ENCODE results near the gene ASB3.

Gene ASB3

DNA sequence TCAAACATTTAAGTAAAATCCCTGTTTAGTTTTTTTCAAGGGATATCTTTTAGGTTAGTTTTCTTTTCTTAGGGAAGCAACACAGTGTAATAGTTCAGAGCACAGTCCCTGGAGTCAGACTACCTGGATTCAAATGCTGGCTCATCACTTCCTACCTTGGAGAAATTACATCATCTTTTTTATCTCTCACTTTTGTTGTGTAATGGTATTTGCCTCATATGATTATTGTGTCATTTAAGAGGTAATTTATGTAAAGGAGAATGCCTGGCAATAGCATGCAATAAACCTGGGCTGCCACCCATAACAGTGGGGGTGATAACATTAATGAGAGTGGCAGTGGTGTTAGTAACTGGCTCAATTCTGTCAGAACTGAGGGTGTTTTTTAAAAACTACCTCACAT, 26.4 kb upstream of the ASB3 start:
- Histone ChIP-seq H3K27me3 (replicated peaks; ENCODE audit: insufficient read depth, low read length) (no peaks in the 10 kb centered on the region), H3K4me2 (ENCODE audit: low read depth, low read length) (no peak overlapping the region), H3K4me3 (ENCODE audit: low read length) (no peak overlapping the region), H4K20me1 (ENCODE audit: insufficient read depth, low read length) (no peaks in the 10 kb centered on the region), H3K9me3 (replicated peaks; ENCODE audit: insufficient read depth, low read length) (no peaks in the 10 kb centered on the region), H3K9me2 (replicated peaks; ENCODE audit: insufficient read depth, low read length) (no peaks in the 10 kb centered on the region), H3K4me1 (ENCODE audit: low read length) (no peaks in the 10 kb centered on the region), H3K79me2 (ENCODE audit: low read length) (no peaks in the 10 kb centered on the region), H3K9ac (ENCODE audit: low read length) (no peak overlapping the region), H3K27ac (ENCODE audit: low read length) (no peak overlapping the region), H2AFZ (ENCODE audit: low read length) (no peak overlapping the region), H3K36me3 (replicated peaks; ENCODE audit: insufficient read depth, low read length) (no peaks in the 10 kb centered on the region; the same call in none of the 2 replicates), H3F3A (ENCODE audit: insufficient read depth, low read length) (no peaks in the 10 kb centered on the region)
- TF ChIP-seq EZH2phosphoT487 (IDR thresholded peaks at IDR 0.05; ENCODE audit: low read length) (no peak), EZH2 (optimal IDR thresholded peaks at IDR 0.05; ENCODE audit: low read depth, low read length) (no peak)
- TF ChIP-seq, protein P1, sequence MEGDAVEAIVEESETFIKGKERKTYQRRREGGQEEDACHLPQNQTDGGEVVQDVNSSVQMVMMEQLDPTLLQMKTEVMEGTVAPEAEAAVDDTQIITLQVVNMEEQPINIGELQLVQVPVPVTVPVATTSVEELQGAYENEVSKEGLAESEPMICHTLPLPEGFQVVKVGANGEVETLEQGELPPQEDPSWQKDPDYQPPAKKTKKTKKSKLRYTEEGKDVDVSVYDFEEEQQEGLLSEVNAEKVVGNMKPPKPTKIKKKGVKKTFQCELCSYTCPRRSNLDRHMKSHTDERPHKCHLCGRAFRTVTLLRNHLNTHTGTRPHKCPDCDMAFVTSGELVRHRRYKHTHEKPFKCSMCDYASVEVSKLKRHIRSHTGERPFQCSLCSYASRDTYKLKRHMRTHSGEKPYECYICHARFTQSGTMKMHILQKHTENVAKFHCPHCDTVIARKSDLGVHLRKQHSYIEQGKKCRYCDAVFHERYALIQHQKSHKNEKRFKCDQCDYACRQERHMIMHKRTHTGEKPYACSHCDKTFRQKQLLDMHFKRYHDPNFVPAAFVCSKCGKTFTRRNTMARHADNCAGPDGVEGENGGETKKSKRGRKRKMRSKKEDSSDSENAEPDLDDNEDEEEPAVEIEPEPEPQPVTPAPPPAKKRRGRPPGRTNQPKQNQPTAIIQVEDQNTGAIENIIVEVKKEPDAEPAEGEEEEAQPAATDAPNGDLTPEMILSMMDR (IDR thresholded peaks at IDR 0.05; ENCODE audit: low read length) = no peak
- DNase-seq = no peak

- Histone ChIP-seq H2AFZ (ENCODE audit: low read length) (no peak overlapping the region), H3K9me3 (replicated peaks; ENCODE audit: insufficient read depth, low read length) (no peaks in the 10 kb centered on the region), H3K27ac (ENCODE audit: low read length) (no peak overlapping the region), H4K20me1 (ENCODE audit: insufficient read depth, low read length) (no peaks in the 10 kb centered on the region), H3K4me2 (ENCODE audit: low read depth, low read length) (no peak overlapping the region), H3K4me3 (ENCODE audit: low read length) (no peak overlapping the region), H3K36me3 (replicated peaks; ENCODE audit: insufficient read depth, low read length) (no peaks in the 10 kb centered on the region; the same call in none of the 2 replicates), H3K27me3 (replicated peaks; ENCODE audit: insufficient read depth, low read length) (no peaks in the 10 kb centered on the region), H3F3A (ENCODE audit: insufficient read depth, low read length) (no peaks in the 10 kb centered on the region), H3K79me2 (ENCODE audit: low read length) (no peaks in the 10 kb centered on the region), H3K4me1 (ENCODE audit: low read length) (no peaks in the 10 kb centered on the region), H3K9me2 (replicated peaks; ENCODE audit: insufficient read depth, low read length) (no peaks in the 10 kb centered on the region), H3K9ac (ENCODE audit: low read length) (no peak overlapping the region)
- TF ChIP-seq EZH2 (optimal IDR thresholded peaks at IDR 0.05; ENCODE audit: low read depth, low read length) = no peak
- no peak for DNase-seq
These were observed 24.8 kb upstream of the ASB3 start for GRCh38 chr2:53811601-53812000.

- Histone ChIP-seq H3K79me2 (ENCODE audit: low read length) (no peaks in the 10 kb centered on the region), H3K9me3 (replicated peaks; ENCODE audit: insufficient read depth, low read length) (no peaks in the 10 kb centered on the region), H3K9ac (ENCODE audit: low read length) (no peak overlapping the region), H3K27me3 (replicated peaks; ENCODE audit: insufficient read depth, low read length) (no peaks in the 10 kb centered on the region), H3K4me3 (ENCODE audit: low read length) (no peak overlapping the region), H4K20me1 (ENCODE audit: insufficient read depth, low read length) (no peaks in the 10 kb centered on the region), H3K4me1 (ENCODE audit: low read length) (no peaks in the 10 kb centered on the region), H3K36me3 (replicated peaks; ENCODE audit: insufficient read depth, low read length) (peaks cover 4% of the 10 kb centered on the region; the same call in 1 of the 2 replicates), H3K9me2 (replicated peaks; ENCODE audit: insufficient read depth, low read length) (no peaks in the 10 kb centered on the region), H3K4me2 (ENCODE audit: low read depth, low read length) (no peak overlapping the region), H3K27ac (ENCODE audit: low read length) (no peak overlapping the region), H2AFZ (ENCODE audit: low read length) (no peak overlapping the region), H3F3A (ENCODE audit: insufficient read depth, low read length) (no peaks in the 10 kb centered on the region)
- no peak for TF ChIP-seq EZH2phosphoT487 (IDR thresholded peaks at IDR 0.05; ENCODE audit: low read length)
- TF ChIP-seq EZH2 (optimal IDR thresholded peaks at IDR 0.05; ENCODE audit: low read depth, low read length) = no peak
- TF ChIP-seq, protein P1 (IDR thresholded peaks at IDR 0.05; ENCODE audit: low read length) = no peak
- no peak for DNase-seq
These were observed 15.9 kb upstream of the ASB3 start for GRCh38 chr2:53802617-53803151.

GRCh38 chr2:53801547-53801946, 14.8 kb upstream of the ASB3 start:
- Histone ChIP-seq H2AFZ (ENCODE audit: low read length) (no peak overlapping the region), H3K4me2 (ENCODE audit: low read depth, low read length) (no peak overlapping the region), H3K79me2 (ENCODE audit: low read length) (no peaks in the 10 kb centered on the region), H3K27me3 (replicated peaks; ENCODE audit: insufficient read depth, low read length) (no peaks in the 10 kb centered on the region), H4K20me1 (ENCODE audit: insufficient read depth, low read length) (no peaks in the 10 kb centered on the region), H3K9me3 (replicated peaks; ENCODE audit: insufficient read depth, low read length) (no peaks in the 10 kb centered on the region), H3K4me1 (ENCODE audit: low read length) (no peaks in the 10 kb centered on the region), H3F3A (ENCODE audit: insufficient read depth, low read length) (no peaks in the 10 kb centered on the region), H3K36me3 (replicated peaks; ENCODE audit: insufficient read depth, low read length) (peaks cover 4% of the 10 kb centered on the region; the same call in 1 of the 2 replicates), H3K4me3 (ENCODE audit: low read length) (no peak overlapping the region), H3K27ac (ENCODE audit: low read length) (no peak overlapping the region), H3K9me2 (replicated peaks; ENCODE audit: insufficient read depth, low read length) (no peaks in the 10 kb centered on the region), H3K9ac (ENCODE audit: low read length) (no peak overlapping the region)
- DNase-seq = no peak
- no peak for TF ChIP-seq EZH2 (optimal IDR thresholded peaks at IDR 0.05; ENCODE audit: low read depth, low read length)
- TF ChIP-seq, protein P1 (IDR thresholded peaks at IDR 0.05; ENCODE audit: low read length) = no peak
- TF ChIP-seq EZH2phosphoT487 (IDR thresholded peaks at IDR 0.05; ENCODE audit: low read length) = no peak

All from MM.1S (cell line).